HL-60 (cell line): ENCODE measurements around the gene CGRRF1.

Experiments
- GABPA ChIP-seq: IDR thresholded peaks from 2 replicates; pipeline ENCODE4 v1.6.1; 2012; ENCODE audit warnings: low read depth
- POLR2AphosphoS5 ChIP-seq: IDR thresholded peaks from 2 replicates; pipeline ENCODE4 v1.6.1; 2012; ENCODE audit warnings: low read depth
- SPI1 ChIP-seq: IDR thresholded peaks from 2 replicates; pipeline ENCODE4 v1.6.1; 2012; ENCODE audit warnings: low read depth, mild to moderate bottlenecking, borderline replicate concordance
- TF ChIP-seq, protein P1 (sequence below): IDR thresholded peaks from one replicate; pipeline ENCODE4 v1.5.1; 2011; ENCODE audit warnings: low read length, control low read depth, inconsistent platforms; ENCODE audit not compliant: insufficient read depth
- TF ChIP-seq, protein P2 (sequence below): IDR thresholded peaks from 2 replicates; pipeline ENCODE4 v1.6.1; 2012; ENCODE audit warnings: low read depth; ENCODE audit not compliant: insufficient replicate concordance

DNA sequence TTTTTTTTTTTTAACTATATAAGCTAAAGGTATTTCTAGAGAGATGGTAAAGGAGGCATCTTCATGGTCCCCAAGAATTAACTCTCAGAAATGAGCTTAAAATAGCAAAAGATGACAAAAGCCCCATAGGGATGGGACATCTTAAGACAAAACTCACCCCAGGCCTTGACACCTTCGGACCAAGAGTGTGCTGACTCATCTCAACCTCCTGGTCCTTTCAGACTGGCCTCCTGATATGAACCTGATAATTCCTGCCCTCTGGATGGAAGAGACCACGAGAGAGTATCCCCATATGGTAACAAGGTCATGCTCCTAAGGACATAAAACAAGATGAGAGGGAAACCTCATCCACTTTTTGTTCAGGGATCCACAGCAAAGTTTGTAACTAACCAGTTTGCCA is 12.5 kb upstream of the CGRRF1 start:
- TF ChIP-seq, protein P1, sequence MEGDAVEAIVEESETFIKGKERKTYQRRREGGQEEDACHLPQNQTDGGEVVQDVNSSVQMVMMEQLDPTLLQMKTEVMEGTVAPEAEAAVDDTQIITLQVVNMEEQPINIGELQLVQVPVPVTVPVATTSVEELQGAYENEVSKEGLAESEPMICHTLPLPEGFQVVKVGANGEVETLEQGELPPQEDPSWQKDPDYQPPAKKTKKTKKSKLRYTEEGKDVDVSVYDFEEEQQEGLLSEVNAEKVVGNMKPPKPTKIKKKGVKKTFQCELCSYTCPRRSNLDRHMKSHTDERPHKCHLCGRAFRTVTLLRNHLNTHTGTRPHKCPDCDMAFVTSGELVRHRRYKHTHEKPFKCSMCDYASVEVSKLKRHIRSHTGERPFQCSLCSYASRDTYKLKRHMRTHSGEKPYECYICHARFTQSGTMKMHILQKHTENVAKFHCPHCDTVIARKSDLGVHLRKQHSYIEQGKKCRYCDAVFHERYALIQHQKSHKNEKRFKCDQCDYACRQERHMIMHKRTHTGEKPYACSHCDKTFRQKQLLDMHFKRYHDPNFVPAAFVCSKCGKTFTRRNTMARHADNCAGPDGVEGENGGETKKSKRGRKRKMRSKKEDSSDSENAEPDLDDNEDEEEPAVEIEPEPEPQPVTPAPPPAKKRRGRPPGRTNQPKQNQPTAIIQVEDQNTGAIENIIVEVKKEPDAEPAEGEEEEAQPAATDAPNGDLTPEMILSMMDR, result no peak
- TF ChIP-seq POLR2AphosphoS5 (no peak), SPI1 (no peak), GABPA (no peak)
- TF ChIP-seq, protein P2, sequence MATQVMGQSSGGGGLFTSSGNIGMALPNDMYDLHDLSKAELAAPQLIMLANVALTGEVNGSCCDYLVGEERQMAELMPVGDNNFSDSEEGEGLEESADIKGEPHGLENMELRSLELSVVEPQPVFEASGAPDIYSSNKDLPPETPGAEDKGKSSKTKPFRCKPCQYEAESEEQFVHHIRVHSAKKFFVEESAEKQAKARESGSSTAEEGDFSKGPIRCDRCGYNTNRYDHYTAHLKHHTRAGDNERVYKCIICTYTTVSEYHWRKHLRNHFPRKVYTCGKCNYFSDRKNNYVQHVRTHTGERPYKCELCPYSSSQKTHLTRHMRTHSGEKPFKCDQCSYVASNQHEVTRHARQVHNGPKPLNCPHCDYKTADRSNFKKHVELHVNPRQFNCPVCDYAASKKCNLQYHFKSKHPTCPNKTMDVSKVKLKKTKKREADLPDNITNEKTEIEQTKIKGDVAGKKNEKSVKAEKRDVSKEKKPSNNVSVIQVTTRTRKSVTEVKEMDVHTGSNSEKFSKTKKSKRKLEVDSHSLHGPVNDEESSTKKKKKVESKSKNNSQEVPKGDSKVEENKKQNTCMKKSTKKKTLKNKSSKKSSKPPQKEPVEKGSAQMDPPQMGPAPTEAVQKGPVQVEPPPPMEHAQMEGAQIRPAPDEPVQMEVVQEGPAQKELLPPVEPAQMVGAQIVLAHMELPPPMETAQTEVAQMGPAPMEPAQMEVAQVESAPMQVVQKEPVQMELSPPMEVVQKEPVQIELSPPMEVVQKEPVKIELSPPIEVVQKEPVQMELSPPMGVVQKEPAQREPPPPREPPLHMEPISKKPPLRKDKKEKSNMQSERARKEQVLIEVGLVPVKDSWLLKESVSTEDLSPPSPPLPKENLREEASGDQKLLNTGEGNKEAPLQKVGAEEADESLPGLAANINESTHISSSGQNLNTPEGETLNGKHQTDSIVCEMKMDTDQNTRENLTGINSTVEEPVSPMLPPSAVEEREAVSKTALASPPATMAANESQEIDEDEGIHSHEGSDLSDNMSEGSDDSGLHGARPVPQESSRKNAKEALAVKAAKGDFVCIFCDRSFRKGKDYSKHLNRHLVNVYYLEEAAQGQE, result no peak
